ENCODE measurements around the gene IRS1.

DNA sequence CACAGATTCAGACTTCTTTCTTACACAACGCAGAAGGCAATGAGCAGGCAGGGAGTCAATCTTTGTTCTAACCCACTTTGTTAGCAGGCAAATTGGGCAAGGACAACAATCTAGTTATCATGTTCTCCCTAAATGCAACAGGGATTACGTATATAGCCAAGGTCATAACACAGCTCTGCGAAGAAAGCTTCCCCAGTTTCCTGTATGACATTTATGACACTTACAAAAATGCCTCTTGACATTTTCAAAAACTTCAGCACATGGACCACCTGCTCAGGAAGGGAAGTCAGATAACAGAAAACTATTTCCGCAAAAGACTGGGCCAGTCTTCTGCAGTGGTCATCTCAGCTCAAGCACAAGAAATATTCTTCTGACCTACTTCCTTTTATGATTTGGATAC, 106.1 kb downstream of the IRS1 start:
- TF ChIP-seq POLR2A (IDR thresholded peaks at IDR 0.05), result no peak
- TF ChIP-seq, protein P1, sequence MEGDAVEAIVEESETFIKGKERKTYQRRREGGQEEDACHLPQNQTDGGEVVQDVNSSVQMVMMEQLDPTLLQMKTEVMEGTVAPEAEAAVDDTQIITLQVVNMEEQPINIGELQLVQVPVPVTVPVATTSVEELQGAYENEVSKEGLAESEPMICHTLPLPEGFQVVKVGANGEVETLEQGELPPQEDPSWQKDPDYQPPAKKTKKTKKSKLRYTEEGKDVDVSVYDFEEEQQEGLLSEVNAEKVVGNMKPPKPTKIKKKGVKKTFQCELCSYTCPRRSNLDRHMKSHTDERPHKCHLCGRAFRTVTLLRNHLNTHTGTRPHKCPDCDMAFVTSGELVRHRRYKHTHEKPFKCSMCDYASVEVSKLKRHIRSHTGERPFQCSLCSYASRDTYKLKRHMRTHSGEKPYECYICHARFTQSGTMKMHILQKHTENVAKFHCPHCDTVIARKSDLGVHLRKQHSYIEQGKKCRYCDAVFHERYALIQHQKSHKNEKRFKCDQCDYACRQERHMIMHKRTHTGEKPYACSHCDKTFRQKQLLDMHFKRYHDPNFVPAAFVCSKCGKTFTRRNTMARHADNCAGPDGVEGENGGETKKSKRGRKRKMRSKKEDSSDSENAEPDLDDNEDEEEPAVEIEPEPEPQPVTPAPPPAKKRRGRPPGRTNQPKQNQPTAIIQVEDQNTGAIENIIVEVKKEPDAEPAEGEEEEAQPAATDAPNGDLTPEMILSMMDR (IDR thresholded peaks at IDR 0.05), result no peak
